GM23248 (cell line): ENCODE measurements around the gene MTRR. TPM values are rescaled to one million over a fixed set of nuclear protein-coding genes. Genes with fewer than 3 reads are reported as not detected.

ENCODE experiments used
- DNase-seq: peaks from one replicate; pipeline ENCODE4 v3.0.0-alpha.2; 2015
- H2AFZ ChIP-seq: fragments of 200-600 bp; sonication (generic); 2 replicates; pipeline ENCODE4 v1.6.1; 2016; ENCODE audit warnings: antibody characterized with exemption
- H3F3A ChIP-seq: fragments of 200-600 bp; sonication (generic); 2 replicates; pipeline ENCODE4 v1.6.1; 2016; ENCODE audit warnings: mild to moderate bottlenecking, antibody characterized with exemption, mixed run types; ENCODE audit not compliant: insufficient read depth
- H3K27ac ChIP-seq: fragments of 200-600 bp; sonication (generic); 2 replicates; pipeline ENCODE4 v1.5.1; 2016; ENCODE audit warnings: mild to moderate bottlenecking
- H3K27me3 ChIP-seq: fragments of 200-600 bp; sonication (generic); replicated peaks from 2 replicates; pipeline ENCODE4 v1.6.1; 2016; ENCODE audit warnings: mild to moderate bottlenecking; ENCODE audit not compliant: insufficient read depth
- H3K36me3 ChIP-seq: fragments of 200-600 bp; sonication (generic); 2 replicates; pipeline ENCODE4 v1.6.1; 2016; ENCODE audit warnings: low read depth, mild to moderate bottlenecking
- H3K4me1 ChIP-seq: fragments of 200-600 bp; sonication (generic); 2 replicates; pipeline ENCODE4 v1.6.1; 2016; ENCODE audit warnings: mild to moderate bottlenecking; ENCODE audit not compliant: insufficient read depth
- H3K4me2 ChIP-seq: fragments of 200-600 bp; sonication (generic); one replicate; pipeline ENCODE4 v1.6.1; 2016; ENCODE audit warnings: mild to moderate bottlenecking; ENCODE audit not compliant: unreplicated experiment
- H3K4me3 ChIP-seq: fragments of 200-600 bp; sonication (generic); 2 replicates; pipeline ENCODE4 v1.5.1; 2016; ENCODE audit warnings: mild to moderate bottlenecking
- H3K79me2 ChIP-seq: fragments of 200-600 bp; sonication (generic); 2 replicates; pipeline ENCODE4 v1.6.1; 2016; ENCODE audit warnings: mild to moderate bottlenecking; ENCODE audit not compliant: insufficient read depth
- H3K9ac ChIP-seq: fragments of 200-600 bp; sonication (generic); 2 replicates; pipeline ENCODE4 v1.6.1; 2016; ENCODE audit warnings: mild to moderate bottlenecking
- H3K9me2 ChIP-seq: fragments of 200-600 bp; sonication (generic); 2 replicates; pipeline ENCODE4 v1.6.1; 2016; ENCODE audit warnings: mixed run types, mild to moderate bottlenecking, moderate library complexity; ENCODE audit not compliant: insufficient read depth
- H3K9me3 ChIP-seq: fragments of 200-600 bp; sonication (generic); one replicate; pipeline ENCODE4 v1.6.1; 2017; ENCODE audit warnings: low read depth
- H4K20me1 ChIP-seq: fragments of 200-600 bp; sonication (generic); 2 replicates; pipeline ENCODE4 v1.6.0; 2016; ENCODE audit not compliant: insufficient read depth
- EZH2 ChIP-seq: fragments of 200-600 bp; sonication (generic); IDR thresholded peaks from 2 replicates; pipeline ENCODE4 v1.6.1; 2018; ENCODE audit warnings: antibody characterized with exemption, mild to moderate bottlenecking; ENCODE audit not compliant: insufficient read depth, poor library complexity, severe bottlenecking
- EZH2phosphoT487 ChIP-seq: fragments of 200-600 bp; sonication (generic); IDR thresholded peaks from 2 replicates; pipeline ENCODE4 v1.6.1; 2018; ENCODE audit warnings: antibody characterized with exemption, moderate library complexity, mild to moderate bottlenecking, low read depth; ENCODE audit not compliant: insufficient read depth
- WGBS, 2 experiments: methylation state at CpG; one replicate each; pipeline ENCODE4 v1.1.6; 2015 to 2017; ENCODE audit warnings: low lambda C conversion rate in 2 of 2, low coverage in 1 of 2; ENCODE audit errors: missing lambda C conversion rate in 2 of 2; 5-methylcytosine and 5-hydroxymethylcytosine counted together
- in situ Hi-C: fragments of 300-500 bp; cut with MboI; formaldehyde crosslinking; loops from 2 replicates; pipeline ENCODE4 v1.15.0; 2020
- polyA plus RNA-seq: library from polyadenylated mRNA; unstranded; fragments of >200 nt; fragmentation: Nextera tagmentation; extraction: Ambion mirVana; gene quantifications from 2 replicates; pipeline ENCODE4 v1.2.1, GENCODE V29; 2016
- total RNA-seq: library from RNA; depleted of rRNA; stranded (reverse); fragments of >200 nt; shearing (Covaris generic); gene quantifications from 2 replicates; pipeline ENCODE4 v1.2.3, GENCODE V29; 2014

MTRR gene
- total and polyA plus RNA-seq, 2 experiments from 2014 or later: 27.6 to 29.3 TPM

DNA sequence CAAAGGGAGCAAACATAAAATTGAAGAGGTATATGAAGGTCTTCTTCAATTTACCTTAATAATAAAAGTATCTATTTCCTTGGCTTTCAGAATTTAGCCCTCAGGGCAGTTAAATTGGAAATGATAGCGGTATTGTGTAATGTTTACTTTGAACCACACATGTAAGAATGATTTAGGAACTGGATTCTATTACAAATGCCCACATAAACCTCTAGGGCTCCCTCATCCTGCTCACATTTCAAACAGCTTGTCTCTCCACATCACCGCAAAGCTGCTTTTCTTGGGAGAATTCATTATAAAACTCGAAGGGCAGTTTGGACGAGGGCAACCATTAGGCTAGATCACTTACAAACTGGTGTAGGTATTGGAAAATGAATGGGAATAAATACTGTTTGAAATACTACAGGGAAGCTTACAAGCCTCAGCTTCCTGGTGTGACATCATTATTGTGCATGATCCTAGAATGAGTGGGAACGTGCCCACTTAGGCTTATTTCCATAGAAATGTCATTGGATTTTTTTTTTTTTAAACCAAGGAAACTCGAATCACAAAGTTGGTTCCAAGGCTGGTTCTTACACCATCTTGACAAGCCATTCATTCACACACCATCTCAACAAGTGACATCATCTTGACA, 47.3 kb downstream of the MTRR start:
- H2AFZ ChIP-seq: no peak overlapping the region
- no peaks in the 10 kb centered on the region for H3K4me1 ChIP-seq
- H3F3A ChIP-seq: no peaks in the 10 kb centered on the region
- H3K79me2 ChIP-seq: no peaks in the 10 kb centered on the region
- H3K27ac ChIP-seq: no peak overlapping the region
- no peak overlapping the region for H3K9ac ChIP-seq
- no peak for DNase-seq
- no peaks in the 10 kb centered on the region for H3K9me3 ChIP-seq
- no peaks in the 10 kb centered on the region for H4K20me1 ChIP-seq
- H3K4me2 ChIP-seq: no peak overlapping the region
- H3K9me2 ChIP-seq: no peaks in the 10 kb centered on the region
- in situ Hi-C loops: no loop called here
- TF ChIP-seq EZH2: no peak
- TF ChIP-seq EZH2phosphoT487: no peak
- H3K27me3 ChIP-seq: no peaks in the 10 kb centered on the region
- no peaks in the 10 kb centered on the region for H3K36me3 ChIP-seq
- H3K4me3 ChIP-seq: no peak overlapping the region
- 50 to 62% methylated on average over 6 of the region's 6 CpGs for WGBS, 2 experiments

DNA sequence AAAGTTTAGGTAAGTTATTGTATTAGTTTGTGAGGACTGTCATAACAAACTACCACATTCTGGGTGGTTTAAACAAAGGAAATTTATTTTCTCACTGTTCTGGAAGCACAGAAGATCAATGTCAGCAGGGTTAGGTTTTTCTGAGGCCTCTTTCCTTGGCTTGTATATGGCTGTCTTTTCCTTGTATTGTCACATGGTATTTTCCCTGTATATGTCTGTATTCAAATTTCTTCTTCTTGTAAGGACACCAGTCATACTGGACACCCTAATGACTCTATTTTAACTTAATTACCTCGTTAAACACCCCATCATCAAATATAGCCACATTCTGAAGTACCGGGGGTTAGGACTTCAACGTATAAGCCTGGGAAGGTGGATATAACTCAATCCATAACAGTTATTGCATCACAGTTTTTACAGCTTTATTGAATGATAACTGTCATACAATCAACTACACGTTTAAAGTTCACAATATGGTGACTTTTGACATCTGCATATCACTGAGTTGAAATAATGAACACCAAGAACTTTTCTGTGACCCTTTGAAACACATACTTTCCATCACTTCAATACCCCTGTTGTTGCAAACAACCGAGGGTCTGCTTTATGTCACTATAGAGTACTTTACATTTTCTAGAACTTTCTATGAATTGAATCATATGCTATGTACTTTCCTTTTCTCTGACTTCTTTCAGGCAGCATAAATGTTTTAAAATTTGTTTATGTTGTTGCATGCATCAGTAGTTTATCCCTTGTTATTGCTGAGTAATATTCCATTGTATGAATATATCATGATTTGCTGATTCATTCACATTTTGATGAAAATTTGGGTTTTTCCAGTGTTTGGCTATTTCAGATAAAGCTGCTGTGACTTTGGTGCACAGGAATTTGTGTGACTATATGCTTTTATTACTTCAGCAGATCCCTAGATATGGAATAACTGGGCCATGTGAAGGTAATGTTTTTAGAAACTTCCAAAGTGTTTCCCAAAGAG, 48.5 kb downstream of the MTRR start:
- Histone ChIP-seq H3K9ac (no peak overlapping the region), H3K36me3 (no peaks in the 10 kb centered on the region), H3K9me2 (no peaks in the 10 kb centered on the region), H3K4me2 (no peak overlapping the region), H4K20me1 (no peaks in the 10 kb centered on the region), H3K79me2 (no peaks in the 10 kb centered on the region), H2AFZ (no peak overlapping the region), H3K4me3 (no peak overlapping the region), H3F3A (no peaks in the 10 kb centered on the region), H3K4me1 (no peaks in the 10 kb centered on the region), H3K27ac (no peak overlapping the region), H3K27me3 (no peaks in the 10 kb centered on the region), H3K9me3 (no peaks in the 10 kb centered on the region)
- no peak for DNase-seq
- WGBS, 2 experiments: 29 to 33% methylated on average over 5 of the region's 5 CpGs
- in situ Hi-C loops: no loop called here
- TF ChIP-seq EZH2phosphoT487 (no peak), EZH2 (no peak)

DNA sequence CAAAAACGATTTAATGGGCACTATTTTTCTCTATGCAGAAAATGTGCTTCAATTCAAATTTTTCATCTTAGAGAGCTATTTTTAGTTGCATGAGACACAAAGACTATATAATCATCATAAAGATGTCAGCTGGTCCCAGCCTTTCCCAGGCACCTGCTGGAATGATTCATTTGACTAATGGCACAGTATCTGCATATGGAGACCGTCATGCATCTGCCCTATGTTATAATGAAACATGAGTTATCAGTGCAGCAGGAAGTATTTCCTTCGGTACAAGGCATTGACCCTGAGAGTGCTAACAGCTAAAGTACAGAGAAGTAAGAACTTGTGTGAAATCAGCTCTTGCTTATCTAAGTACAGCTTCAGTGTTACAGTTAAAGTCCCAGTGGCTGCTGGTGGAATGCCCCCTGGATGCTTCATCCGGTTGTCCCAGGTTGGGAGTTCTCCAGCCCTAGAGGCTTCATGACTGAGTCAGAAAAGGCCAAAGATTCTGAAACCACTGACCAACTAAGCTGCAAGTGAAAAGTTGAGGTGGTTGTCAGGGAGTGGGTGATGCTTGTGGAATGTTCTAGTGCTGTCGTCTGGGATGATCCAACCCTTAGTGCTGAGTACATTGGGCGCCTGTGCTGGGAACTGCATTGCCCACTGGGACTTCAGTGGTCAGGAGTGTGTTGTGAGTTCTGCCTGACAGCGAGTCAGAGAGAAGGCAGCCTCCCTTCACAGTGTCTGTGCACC, 57.2 kb downstream of the MTRR start:
- peaks cover 22% of the 10 kb centered on the region for H3F3A ChIP-seq
- H4K20me1 ChIP-seq: no peaks in the 10 kb centered on the region
- peak overlapping the region; percentile 79 for H3K4me2 ChIP-seq
- peaks cover 17% of the 10 kb centered on the region for H3K4me1 ChIP-seq
- 0 out of 2 replicates have a peak overlapping the region, but pooled peaks have one; percentile 24 for H3K4me3 ChIP-seq
- H2AFZ ChIP-seq: no peak overlapping the region
- peak overlapping the region; percentile 92 for H3K27ac ChIP-seq
- peak; percentile 97 for DNase-seq
- 11% methylated on average over 7 of the region's 7 CpGs for WGBS, 2 experiments
- no peaks in the 10 kb centered on the region for H3K36me3 ChIP-seq
- H3K9ac ChIP-seq: peak overlapping the region; percentile 75
- no peaks in the 10 kb centered on the region for H3K79me2 ChIP-seq
- no peaks in the 10 kb centered on the region for H3K9me3 ChIP-seq
- H3K27me3 ChIP-seq: 0 out of 2 replicates have a peak, but pooled peaks cover 4% of the 10 kb centered on the region
- in situ Hi-C loops: no loop called here
- TF ChIP-seq EZH2: no peak
- H3K9me2 ChIP-seq: no peaks in the 10 kb centered on the region

DNA sequence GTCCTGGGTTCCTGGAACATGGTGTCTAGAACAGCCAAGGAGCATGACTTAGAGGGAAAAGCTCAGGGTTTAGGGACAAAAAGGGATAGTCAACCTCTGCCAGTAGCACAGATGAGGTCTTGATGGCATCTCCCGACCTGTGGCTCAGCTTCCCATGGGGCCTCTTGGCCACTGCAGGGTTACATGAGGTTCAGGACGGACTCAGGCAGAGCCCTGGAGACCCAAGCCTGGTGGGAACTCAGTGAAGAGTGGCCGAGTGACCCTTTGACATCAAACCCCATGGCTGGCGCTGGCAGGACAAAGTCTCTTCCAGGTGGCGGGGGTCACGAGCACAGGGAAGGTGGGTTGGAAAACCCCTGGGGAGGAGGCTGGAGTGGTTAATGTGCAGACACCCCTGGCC, 57.8 kb downstream of the MTRR start:
- peaks cover 22% of the 10 kb centered on the region for H3F3A ChIP-seq
- no peak overlapping the region for H2AFZ ChIP-seq
- H3K9me2 ChIP-seq: no peaks in the 10 kb centered on the region
- in situ Hi-C loops: no loop called here
- 0 out of 2 replicates have a peak, but pooled peaks cover 4% of the 10 kb centered on the region for H3K27me3 ChIP-seq
- H3K9me3 ChIP-seq: no peaks in the 10 kb centered on the region
- H3K4me2 ChIP-seq: peak overlapping the region; percentile 79
- DNase-seq: no peak
- H4K20me1 ChIP-seq: no peaks in the 10 kb centered on the region
- H3K4me3 ChIP-seq: 0 out of 2 replicates have a peak overlapping the region, but pooled peaks have one; percentile 24
- no peaks in the 10 kb centered on the region for H3K79me2 ChIP-seq
- H3K36me3 ChIP-seq: no peaks in the 10 kb centered on the region
- 72 to 92% methylated on average over 5 to 6 of the region's 6 CpGs for WGBS, 2 experiments
- H3K27ac ChIP-seq: peak overlapping the region; percentile 92
- peak overlapping the region; percentile 75 for H3K9ac ChIP-seq
- peaks cover 17% of the 10 kb centered on the region for H3K4me1 ChIP-seq
- no peak for TF ChIP-seq EZH2phosphoT487
- TF ChIP-seq EZH2: no peak
